CD14-positive monocyte (primary cell): ENCODE data around the gene HTT-AS. TPM values are rescaled to one million over a fixed set of nuclear protein-coding genes. Genes with fewer than 3 reads are reported as not detected.

ENCODE experiments used
- DNase-seq, 3 donors: peaks; one replicate each; pipeline ENCODE4 v3.0.0-alpha.2; 2011 to 2022
- H2AFZ ChIP-seq: 2 replicates; pipeline ENCODE4 v1.6.0; 2012; ENCODE audit warnings: mild to moderate bottlenecking, low read depth, low read length, inconsistent platforms; ENCODE audit not compliant: insufficient read depth, poor library complexity, severe bottlenecking
- H3K27ac ChIP-seq, 2 donors: 1 replicate in 1 of 2; 2 replicates in 1 of 2; pipeline ENCODE4 v1.5.1; 2012 to 2013; ENCODE audit warnings: low read length in 2 of 2, control low read depth in 1 of 2, inconsistent platforms in 1 of 2, low read depth in 1 of 2, mild to moderate bottlenecking in 1 of 2
- H3K27me3 ChIP-seq, 2 donors: one replicate each; pipeline versions ENCODE4 v1.6.0 to v1.6.1; 2011 to 2013; ENCODE audit warnings: low read length in 2 of 2; ENCODE audit not compliant: control insufficient read depth in 2 of 2, insufficient read depth in 2 of 2
- H3K36me3 ChIP-seq, 2 donors: replicated peaks in 1 of 2; 1 replicate in 1 of 2; 2 replicates in 1 of 2; pipeline versions ENCODE4 v1.5.1 to v1.6.1; 2012 to 2013; ENCODE audit warnings: low read length in 2 of 2, control low read depth in 1 of 2, inconsistent platforms in 1 of 2, mild to moderate bottlenecking in 1 of 2; ENCODE audit not compliant: insufficient read depth in 2 of 2, control insufficient read depth in 1 of 2
- H3K4me1 ChIP-seq, 2 donors: 1 replicate in 1 of 2; 2 replicates in 1 of 2; pipeline versions ENCODE4 v1.5.1 to v1.6.1; 2012 to 2013; ENCODE audit warnings: low read length in 2 of 2, control low read depth in 1 of 2, inconsistent platforms in 1 of 2, mild to moderate bottlenecking in 1 of 2, moderate library complexity in 1 of 2; ENCODE audit not compliant: insufficient read depth in 2 of 2, control insufficient read depth in 1 of 2
- H3K4me2 ChIP-seq: replicated peaks from 2 replicates; pipeline ENCODE3; 2012; ENCODE audit warnings: low read length, moderate library complexity, mild to moderate bottlenecking; ENCODE audit not compliant: poor library complexity, severe bottlenecking; ENCODE audit errors: extremely low read depth
- H3K4me3 ChIP-seq, 3 experiments: fragments of 200-600 bp in 1 of 3; sonication (generic) in 1 of 3; replicated peaks in 1 of 3; 1 replicate in 2 of 3; 2 replicates in 1 of 3; pipeline ENCODE4 v1.5.1; 2011 to 2013; ENCODE audit warnings: low read length in 3 of 3, mild to moderate bottlenecking in 3 of 3, control low read depth in 2 of 3, low read depth in 2 of 3, inconsistent platforms in 1 of 3, moderate library complexity in 1 of 3
- H3K79me2 ChIP-seq: 2 replicates; pipeline ENCODE4 v1.6.0; 2012; ENCODE audit warnings: mild to moderate bottlenecking, control low read depth, inconsistent platforms, low read length, moderate library complexity; ENCODE audit not compliant: insufficient read depth
- H3K9ac ChIP-seq: 2 replicates; pipeline ENCODE4 v1.6.0; 2017; ENCODE audit warnings: low read length, mild to moderate bottlenecking; ENCODE audit not compliant: insufficient read depth, poor library complexity, severe bottlenecking
- H3K9me3 ChIP-seq, 2 donors: replicated peaks in 1 of 2; 1 replicate in 1 of 2; 2 replicates in 1 of 2; pipeline versions ENCODE4 v1.5.1 to v1.6.1; 2012 to 2013; ENCODE audit warnings: low read length in 2 of 2, control low read depth in 1 of 2; ENCODE audit not compliant: control insufficient read depth in 1 of 2, insufficient read depth in 1 of 2
- H4K20me1 ChIP-seq: 2 replicates; pipeline ENCODE4 v1.6.0; 2012; ENCODE audit warnings: mild to moderate bottlenecking, low read length, control low read depth, moderate library complexity; ENCODE audit not compliant: insufficient read depth
- H3K27ac Mint-ChIP-seq, 7 donors: one replicate each; pipeline ENCODE4 v1.8.0; 2020; ENCODE audit warnings: mild to moderate bottlenecking in 7 of 7, mixed read lengths in 7 of 7, moderate library complexity in 6 of 7, inconsistent platforms in 2 of 7
- H3K27me3 Mint-ChIP-seq, 3 donors: one replicate each; pipeline ENCODE4 v1.8.0; 2021 to 2022; ENCODE audit warnings: low read depth in 3 of 3, mild to moderate bottlenecking in 3 of 3, mixed read lengths in 3 of 3, moderate library complexity in 3 of 3, inconsistent platforms in 1 of 3
- H3K36me3 Mint-ChIP-seq, 2 donors: one replicate each; pipeline ENCODE4 v1.8.0; 2020; ENCODE audit warnings: mixed read lengths in 2 of 2, inconsistent platforms in 1 of 2, mild to moderate bottlenecking in 1 of 2
- H3K4me1 Mint-ChIP-seq: one replicate; pipeline ENCODE4 v1.8.0; 2020; ENCODE audit warnings: mild to moderate bottlenecking, mixed read lengths
- H3K4me3 Mint-ChIP-seq, 2 donors: one replicate each; pipeline ENCODE4 v1.8.0; 2020; ENCODE audit warnings: mild to moderate bottlenecking in 2 of 2, mixed read lengths in 2 of 2, moderate library complexity in 1 of 2
- H3K9me3 Mint-ChIP-seq, 7 donors: one replicate each; pipeline ENCODE4 v1.8.0; 2020 to 2022; ENCODE audit warnings: mixed read lengths in 7 of 7, mild to moderate bottlenecking in 6 of 7, moderate library complexity in 6 of 7, inconsistent platforms in 2 of 7
- WGBS: methylation state at CpG from one replicate; pipeline ENCODE4 v1.1.5; 2013; ENCODE audit warnings: missing lambda C conversion rate; ENCODE audit not compliant: insufficient coverage; 5-methylcytosine and 5-hydroxymethylcytosine counted together
- intact Hi-C, 2 donors: fragments of 100-400 bp; cut with micrococcal nuclease; formaldehyde crosslinking; loops; one replicate each; pipeline versions ENCODE4 v1.15.0 to v1.15.1; 2023
- polyA plus RNA-seq, 3 donors: library from polyadenylated mRNA; depleted of rRNA in 1 of 3; unstranded in 2 of 3; stranded (reverse) in 1 of 3; fragments of 300-500 nt in 2 of 3; fragments of >200 nt in 1 of 3; fragmentation: Illumina TruSeq in 2 of 3; gene quantifications; 1 replicate in 2 of 3; 2 replicates in 1 of 3; pipeline ENCODE4 v1.2.3, GENCODE V29; 2012 to 2021
- TF ChIP-seq, protein P1 (sequence below): fragments of 200-600 bp; IDR thresholded peaks from one replicate; pipeline ENCODE4 v1.8.0; 2022; ENCODE audit warnings: antibody characterized with exemption, mild to moderate bottlenecking

HTT-AS gene
- polyA plus RNA-seq, 3 donors, result not detected

DNA sequence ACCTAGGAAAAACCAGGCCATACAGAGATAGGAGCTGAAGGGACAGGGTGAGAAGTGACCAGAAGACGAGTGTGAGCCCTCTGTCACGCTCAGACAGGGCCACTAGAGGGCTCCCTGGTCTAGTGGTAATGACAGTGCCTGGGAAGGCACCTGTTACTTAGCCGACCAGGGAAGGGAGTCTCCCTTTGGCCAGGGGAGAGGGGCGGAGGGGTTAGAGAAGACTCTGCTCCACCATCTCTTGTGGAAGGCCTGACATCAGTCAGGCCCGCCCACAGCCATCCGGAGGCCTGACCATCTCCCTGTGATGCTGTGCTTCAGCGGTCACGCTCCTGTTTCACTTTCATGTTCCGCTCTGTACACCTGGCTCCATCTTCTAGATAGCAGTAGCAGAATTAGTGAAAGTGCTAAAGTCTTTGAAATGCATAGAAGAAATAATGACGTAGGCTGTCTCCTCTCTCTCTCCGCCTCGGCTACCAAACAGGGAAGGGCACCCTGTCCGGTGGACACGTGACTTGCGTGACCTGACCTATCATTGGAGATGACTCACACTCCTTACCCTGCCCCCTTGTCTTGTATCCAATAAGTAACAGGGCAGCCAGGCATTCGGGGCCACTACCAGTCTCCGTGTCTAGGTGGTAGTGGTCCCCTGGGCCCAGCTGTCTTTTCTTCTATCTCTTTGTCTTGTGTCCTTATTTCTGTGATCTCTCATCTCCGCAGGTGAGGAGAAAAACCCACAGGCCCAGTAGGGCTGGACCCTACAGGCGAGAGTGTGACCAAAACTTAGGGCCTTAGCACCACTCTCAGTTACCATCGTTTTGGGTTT, 26.7 kb downstream of the HTT-AS start:
- Mint-ChIP-seq H3K4me3 (peak overlapping the region; percentile 60 to 78), H3K36me3 (peaks cover 0 to 2% of the 10 kb centered on the region in 2 donors), H3K27ac (peak overlapping the region; percentile 70 to 95 (median 86)), H3K9me3 (peaks cover 0 to 4% (median 3%) of the 10 kb centered on the region in 7 donors), H3K4me1 (peaks cover 35% of the 10 kb centered on the region), H3K27me3 (peaks cover 0 to 5% (median 2%) of the 10 kb centered on the region in 3 donors)
- H2AFZ ChIP-seq, result peak overlapping the region; percentile 66
- peak overlapping the region in 1 of 2 donors; percentile 71 for H3K27ac ChIP-seq
- 66% methylated on average over 13 of the region's 20 CpGs for WGBS
- TF ChIP-seq, protein P1, sequence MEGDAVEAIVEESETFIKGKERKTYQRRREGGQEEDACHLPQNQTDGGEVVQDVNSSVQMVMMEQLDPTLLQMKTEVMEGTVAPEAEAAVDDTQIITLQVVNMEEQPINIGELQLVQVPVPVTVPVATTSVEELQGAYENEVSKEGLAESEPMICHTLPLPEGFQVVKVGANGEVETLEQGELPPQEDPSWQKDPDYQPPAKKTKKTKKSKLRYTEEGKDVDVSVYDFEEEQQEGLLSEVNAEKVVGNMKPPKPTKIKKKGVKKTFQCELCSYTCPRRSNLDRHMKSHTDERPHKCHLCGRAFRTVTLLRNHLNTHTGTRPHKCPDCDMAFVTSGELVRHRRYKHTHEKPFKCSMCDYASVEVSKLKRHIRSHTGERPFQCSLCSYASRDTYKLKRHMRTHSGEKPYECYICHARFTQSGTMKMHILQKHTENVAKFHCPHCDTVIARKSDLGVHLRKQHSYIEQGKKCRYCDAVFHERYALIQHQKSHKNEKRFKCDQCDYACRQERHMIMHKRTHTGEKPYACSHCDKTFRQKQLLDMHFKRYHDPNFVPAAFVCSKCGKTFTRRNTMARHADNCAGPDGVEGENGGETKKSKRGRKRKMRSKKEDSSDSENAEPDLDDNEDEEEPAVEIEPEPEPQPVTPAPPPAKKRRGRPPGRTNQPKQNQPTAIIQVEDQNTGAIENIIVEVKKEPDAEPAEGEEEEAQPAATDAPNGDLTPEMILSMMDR, result peak; percentile 84
- H3K4me2 ChIP-seq, result peak overlapping the region; percentile 26
- DNase-seq, result peak; percentile 68 to 81 (median 78)
- H3K9me3 ChIP-seq, result peaks cover 0 to 5% of the 10 kb centered on the region in 2 donors
- H3K79me2 ChIP-seq, result peaks cover 6% of the 10 kb centered on the region
- no peaks in the 10 kb centered on the region for H3K27me3 ChIP-seq
- no peaks in the 10 kb centered on the region for H4K20me1 ChIP-seq
- H3K4me3 ChIP-seq, result peak overlapping the region; percentile 6 to 61 (median 27)
- intact Hi-C loops, result loop anchor here in 1 of 2 donors (2.0 to 5.0 kb wide), 2 partner anchors 13 to 85 kb away; partner anchors contain the start of genes GRK4 and NOP14
- H3K9ac ChIP-seq, result peak overlapping the region; percentile 46
- peaks cover 22 to 44% of the 10 kb centered on the region in 2 donors for H3K4me1 ChIP-seq
- H3K36me3 ChIP-seq, result no peaks in the 10 kb centered on the region

GRCh38 chr4:3046623-3047022, 27.7 kb downstream of the HTT-AS start:
- Mint-ChIP-seq H3K9me3 (peaks cover 0 to 4% (median 3%) of the 10 kb centered on the region in 7 donors), H3K36me3 (peaks cover 0 to 2% of the 10 kb centered on the region in 2 donors), H3K4me3 (no peak overlapping the region), H3K4me1 (peaks cover 43% of the 10 kb centered on the region), H3K27ac (peak overlapping the region; percentile 92 to 97 (median 94)), H3K27me3 (peaks cover 0 to 9% (median 2%) of the 10 kb centered on the region in 3 donors)
- H4K20me1 ChIP-seq, result no peaks in the 10 kb centered on the region
- H3K27me3 ChIP-seq, result no peaks in the 10 kb centered on the region
- TF ChIP-seq, protein P1, result no peak
- H3K9ac ChIP-seq, result no peak overlapping the region
- H3K4me1 ChIP-seq, result peaks cover 30 to 52% of the 10 kb centered on the region in 2 donors
- H3K27ac ChIP-seq, result peak overlapping the region in 1 of 2 donors; percentile 92
- peaks cover 13% of the 10 kb centered on the region for H3K79me2 ChIP-seq
- no peak for DNase-seq
- peaks cover 0 to 5% of the 10 kb centered on the region in 2 donors for H3K9me3 ChIP-seq
- WGBS, result 100% methylated on average over 2 of the region's 4 CpGs
- peak overlapping the region in 1 of 3 experiments; percentile 42 for H3K4me3 ChIP-seq
- no peak overlapping the region for H3K4me2 ChIP-seq
- no peaks in the 10 kb centered on the region for H3K36me3 ChIP-seq
- intact Hi-C loops, result loop anchor here in 1 of 2 donors (1.0 to 5.0 kb wide), 3 partner anchors 14 to 84 kb away; partner anchors contain the start of genes GRK4 and NOP14
- no peak overlapping the region for H2AFZ ChIP-seq
